ENCODE results near the gene CPT1C. TPM values are rescaled to one million over a fixed set of nuclear protein-coding genes. Genes with fewer than 3 reads are reported as not detected.
A peak's percentile ranks its signal among the peaks of the same experiment; 100 is the strongest.

The CPT1C gene
- total and polyA plus RNA-seq, 2 donors (not counting 3 experiments of a cell fraction or from before 2014, with no cell fraction given), result 45.7 to 80.8 TPM

GRCh38 chr19:49643466-49643865 lies 47.5 kb upstream of the CPT1C start:
- ChIA-PET POLR2A (interaction anchor here (0.6 kb wide), 1 partner anchor 116 kb away, joined by 4 read pairs; the partner anchor contains the start of gene RCN3), CTCF (interaction anchor here (1.3 to 2.4 kb wide), 2 partner anchors 21 to 73 kb away, joined by 3 to 9 read pairs; partner anchors contain the start of genes BCL2L12 and IRF3)
- H3K27ac ChIP-seq (ENCODE audit: insufficient read depth, low read depth, low read length), result no peak overlapping the region
- peaks cover 57% of the 10 kb centered on the region for H3K79me2 ChIP-seq (ENCODE audit: control insufficient read depth, insufficient read depth, low read length)
- intact Hi-C loops (cut with micrococcal nuclease) (loop anchor here (5.0 kb wide), 1 partner anchor 191 kb away; the partner anchor contains the start of genes ALDH16A1 and PIH1D1), dilution Hi-C loops (cut with MboI; ENCODE audit: extremely low pct_ligation_motif_present, low sequenced_read_pairs) (no loop called here)
- DNase-seq (ENCODE audit: low read depth, low spot score) (no peak), FAIRE-seq (no peak)
- no peak for TF ChIP-seq MAX (IDR thresholded peaks at IDR 0.05; ENCODE audit: insufficient read depth, insufficient read length)
- TF ChIP-seq FOS (IDR thresholded peaks at IDR 0.05; ENCODE audit: borderline replicate concordance, insufficient read depth, low read length), result no peak
- no peak for TF ChIP-seq POLR2AphosphoS5 (IDR thresholded peaks at IDR 0.05; ENCODE audit: insufficient read depth, low read depth, low read length)
- no peak for TF ChIP-seq GATA2 (IDR thresholded peaks at IDR 0.05; ENCODE audit: insufficient read depth, insufficient read length, low read depth, low read length)
- TF ChIP-seq EZH2 (IDR thresholded peaks at IDR 0.05; ENCODE audit: borderline replicate concordance, low read depth, low read length, severe bottlenecking), result no peak
- no peak for TF ChIP-seq MYC (IDR thresholded peaks at IDR 0.05; ENCODE audit: low read depth, low read length)
- TF ChIP-seq POLR2A (IDR thresholded peaks at IDR 0.05; ENCODE audit: low read depth, low read length), result no peak
- no peak for TF ChIP-seq JUN (IDR thresholded peaks at IDR 0.05; ENCODE audit: borderline replicate concordance, insufficient read depth, insufficient read length, low read depth)
- no peak for TF ChIP-seq CTCF (IDR thresholded peaks at IDR 0.05; ENCODE audit: extremely low read depth in 1 of 2, insufficient read depth in 1 of 2, low read depth in 1 of 2, low read length in 2 of 2)
- H3K4me1 ChIP-seq (ENCODE audit: control insufficient read depth, extremely low read depth, insufficient read depth, low read length), result peaks cover 24% of the 10 kb centered on the region
- no peak overlapping the region for H3K9ac ChIP-seq (replicated peaks; ENCODE audit: extremely low read depth, insufficient read depth, low read length)
- no peaks in the 10 kb centered on the region for H3K9me1 ChIP-seq (replicated peaks; ENCODE audit: control insufficient read depth, extremely low read depth, insufficient read depth, low read length)
- H3K9me3 ChIP-seq (replicated peaks; ENCODE audit: control insufficient read depth, insufficient read depth, low read length), result no peaks in the 10 kb centered on the region
- H3K4me2 ChIP-seq (ENCODE audit: insufficient read depth, low read length), result peak overlapping the region; percentile 96
- no peak overlapping the region for H2AFZ ChIP-seq (ENCODE audit: low read depth, low read length)
- BruUV-seq (replicated peaks), result no TSS peak
- no peaks in the 10 kb centered on the region for H3K27me3 ChIP-seq (ENCODE audit: control insufficient read depth in 2 of 2, insufficient read depth in 2 of 2, low read length in 2 of 2)
- H3K36me3 ChIP-seq (ENCODE audit: control insufficient read depth in 2 of 2, extremely low read depth in 1 of 2, insufficient read depth in 2 of 2, low read length in 2 of 2), result peaks cover 2 to 17% of the 10 kb centered on the region in 2 experiments
- no peaks in the 10 kb centered on the region for H4K20me1 ChIP-seq (replicated peaks; ENCODE audit: control insufficient read depth, extremely low read depth, insufficient read depth, low read length)
- peak overlapping the region in 1 of 3 experiments; percentile 97 for H3K4me3 ChIP-seq (replicated peaks in 1 of 3; ENCODE audit: insufficient read depth in 1 of 3, low read depth in 1 of 3, low read length in 3 of 3)
